Suprapubic skin (tissue), 4 donors: ENCODE data around the gene LPP. TPM values are rescaled to one million over a fixed set of nuclear protein-coding genes. Genes with fewer than 3 reads are reported as not detected.

ENCODE experiments used
- DNase-seq, 2 donors: peaks; one replicate each; pipeline ENCODE4 v3.0.0-alpha.2; 2019; ENCODE audit warnings: low spot score in 2 of 2
- H3K27ac ChIP-seq: fragments of 200-600 bp; sonication (generic); one replicate; pipeline ENCODE4 v1.5.1; 2019
- H3K27me3 ChIP-seq: fragments of 200-600 bp; sonication (generic); one replicate; pipeline ENCODE4 v1.5.1; 2019
- H3K36me3 ChIP-seq: fragments of 200-600 bp; sonication (generic); one replicate; pipeline ENCODE4 v1.5.1; 2019
- H3K4me1 ChIP-seq: fragments of 200-600 bp; sonication (generic); one replicate; pipeline ENCODE4 v1.5.1; 2019
- H3K4me3 ChIP-seq: fragments of 200-600 bp; sonication (generic); one replicate; pipeline ENCODE4 v1.5.1; 2019; ENCODE audit warnings: mild to moderate bottlenecking
- H3K9me3 ChIP-seq: fragments of 200-600 bp; sonication (generic); one replicate; pipeline ENCODE4 v1.5.1; 2019
- EP300 ChIP-seq: sonication (generic); formaldehyde crosslinking; IDR thresholded peaks from one replicate; pipeline ENCODE4 v1.6.1; 2017; ENCODE audit warnings: antibody characterized with exemption
- POLR2A ChIP-seq, 2 donors: fragments of 450-650 bp; IDR thresholded peaks; one replicate each; pipeline ENCODE4 v1.6.1; 2017; ENCODE audit warnings: antibody characterized with exemption in 2 of 2, mild to moderate bottlenecking in 2 of 2, moderate library complexity in 2 of 2
- POLR2AphosphoS5 ChIP-seq, 3 donors: sonication (generic); formaldehyde crosslinking; IDR thresholded peaks; one replicate each; pipeline ENCODE4 v1.6.1; 2017; ENCODE audit warnings: antibody characterized with exemption in 3 of 3
- WGBS: methylation state at CpG from one replicate; pipeline ENCODE4 v1.1.5; 2018; 5-methylcytosine and 5-hydroxymethylcytosine counted together
- total RNA-seq, 4 donors: library from RNA; depleted of rRNA; stranded (reverse); fragments of >200 nt; gene quantifications; one replicate each; pipeline ENCODE4 v1.1.0, GENCODE V29; 2016
- TF ChIP-seq, protein P1 (sequence below), 2 donors: fragments of 200-600 bp in 1 of 2; fragments of 450-650 bp in 1 of 2; sonication (generic) in 1 of 2; IDR thresholded peaks; one replicate each; pipeline ENCODE4 v1.5.1; 2016 to 2019; ENCODE audit warnings: antibody characterized with exemption in 2 of 2, mild to moderate bottlenecking in 1 of 2, moderate library complexity in 1 of 2

The LPP gene
- total RNA-seq, 4 donors from 2014 or later, result 56.8 to 127 (median 84.2) TPM

DNA sequence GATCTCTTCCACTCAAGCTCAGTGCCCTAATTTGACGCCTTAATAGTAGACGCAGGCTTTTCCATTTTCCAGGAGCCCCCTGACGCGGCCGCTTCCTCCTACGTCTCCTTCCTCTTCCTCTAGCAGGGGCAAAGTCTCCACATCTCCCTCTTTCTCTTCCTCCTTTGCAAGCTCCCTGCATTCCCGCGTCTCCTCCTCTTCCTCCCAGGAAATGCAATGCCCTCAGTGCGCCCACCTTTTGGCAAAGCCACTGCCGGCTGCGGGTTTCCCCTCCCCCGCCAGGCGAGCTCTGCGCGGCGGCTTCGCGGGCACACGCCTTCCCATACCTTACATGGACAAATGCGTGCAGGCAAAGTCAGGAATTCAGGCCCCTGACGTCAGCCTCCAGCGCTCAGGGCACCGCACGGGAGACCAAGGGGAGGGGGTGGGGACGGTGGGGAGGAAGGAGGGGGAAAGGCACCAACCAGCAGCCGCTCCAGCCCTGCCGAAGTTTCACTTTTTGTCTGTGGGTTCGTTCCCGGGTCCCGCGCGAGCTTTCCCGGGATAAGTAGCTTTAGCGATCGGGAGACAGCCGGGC lies 432 bp upstream of the LPP start:
- TF ChIP-seq POLR2A (IDR thresholded peaks at IDR 0.05) (no peak), POLR2AphosphoS5 (IDR thresholded peaks at IDR 0.05) (peak in 1 of 3 donors; percentile 48), EP300 (peak; percentile 86)
- TF ChIP-seq, protein P1, sequence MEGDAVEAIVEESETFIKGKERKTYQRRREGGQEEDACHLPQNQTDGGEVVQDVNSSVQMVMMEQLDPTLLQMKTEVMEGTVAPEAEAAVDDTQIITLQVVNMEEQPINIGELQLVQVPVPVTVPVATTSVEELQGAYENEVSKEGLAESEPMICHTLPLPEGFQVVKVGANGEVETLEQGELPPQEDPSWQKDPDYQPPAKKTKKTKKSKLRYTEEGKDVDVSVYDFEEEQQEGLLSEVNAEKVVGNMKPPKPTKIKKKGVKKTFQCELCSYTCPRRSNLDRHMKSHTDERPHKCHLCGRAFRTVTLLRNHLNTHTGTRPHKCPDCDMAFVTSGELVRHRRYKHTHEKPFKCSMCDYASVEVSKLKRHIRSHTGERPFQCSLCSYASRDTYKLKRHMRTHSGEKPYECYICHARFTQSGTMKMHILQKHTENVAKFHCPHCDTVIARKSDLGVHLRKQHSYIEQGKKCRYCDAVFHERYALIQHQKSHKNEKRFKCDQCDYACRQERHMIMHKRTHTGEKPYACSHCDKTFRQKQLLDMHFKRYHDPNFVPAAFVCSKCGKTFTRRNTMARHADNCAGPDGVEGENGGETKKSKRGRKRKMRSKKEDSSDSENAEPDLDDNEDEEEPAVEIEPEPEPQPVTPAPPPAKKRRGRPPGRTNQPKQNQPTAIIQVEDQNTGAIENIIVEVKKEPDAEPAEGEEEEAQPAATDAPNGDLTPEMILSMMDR (IDR thresholded peaks at IDR 0.05), result no peak
- peak overlapping the region; percentile 79 for H3K4me3 ChIP-seq
- H3K9me3 ChIP-seq, result no peaks in the 10 kb centered on the region
- 0% methylated on average over 22 of the region's 36 CpGs for WGBS
- H3K27ac ChIP-seq, result peak overlapping the region; percentile 95
- DNase-seq, result peak; percentile 87 to 90
- peaks cover 54% of the 10 kb centered on the region for H3K4me1 ChIP-seq
- H3K27me3 ChIP-seq, result no peaks in the 10 kb centered on the region
- H3K36me3 ChIP-seq, result no peaks in the 10 kb centered on the region

DNA sequence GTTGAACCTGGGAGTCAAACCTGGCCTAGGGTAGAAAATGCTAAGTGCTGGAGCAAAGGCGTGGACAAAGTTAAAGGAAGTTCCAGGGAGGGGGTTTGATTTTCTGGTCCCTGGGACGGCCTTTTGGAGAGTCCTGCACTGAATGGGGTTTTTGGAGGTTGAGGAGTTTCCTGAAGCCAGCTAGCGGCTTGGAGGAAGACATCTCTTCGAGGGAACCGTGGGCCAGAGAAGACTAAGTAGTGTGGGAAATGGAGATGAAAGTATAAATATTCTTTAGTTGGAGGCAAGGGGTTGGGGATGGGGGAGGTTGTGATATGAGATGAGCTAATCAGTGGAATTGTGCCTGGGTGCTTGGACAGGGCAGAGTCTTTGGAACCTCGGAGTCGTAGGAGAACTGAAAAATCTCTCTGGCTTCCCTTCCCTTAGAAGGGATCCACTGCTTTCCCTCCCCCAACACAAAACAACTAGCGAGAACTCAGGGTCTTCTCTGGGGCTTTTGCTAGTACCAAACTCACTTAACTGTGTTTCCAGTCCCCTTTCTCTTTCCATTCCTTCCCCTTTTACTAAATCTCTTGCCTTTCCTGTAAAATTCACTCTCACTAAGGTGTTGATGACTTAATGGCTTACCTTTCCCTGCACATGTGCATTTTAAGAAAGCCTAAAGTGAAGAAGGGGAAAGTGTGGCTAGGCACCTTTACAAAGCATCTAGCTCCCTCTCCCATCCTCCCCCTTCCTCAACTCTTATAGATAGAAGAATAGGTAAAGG lies 1.0 kb downstream of the LPP start:
- Histone ChIP-seq H3K4me3 (peak overlapping the region; percentile 79), H3K36me3 (no peaks in the 10 kb centered on the region), H3K27ac (peak overlapping the region; percentile 95), H3K9me3 (no peaks in the 10 kb centered on the region), H3K4me1 (peaks cover 60% of the 10 kb centered on the region), H3K27me3 (no peaks in the 10 kb centered on the region)
- WGBS, result 20% methylated on average over 8 of the region's 8 CpGs
- DNase-seq, result no peak
- no peak for TF ChIP-seq POLR2A (IDR thresholded peaks at IDR 0.05)
- no peak for TF ChIP-seq EP300
- TF ChIP-seq, protein P1 (IDR thresholded peaks at IDR 0.05), result no peak
- TF ChIP-seq POLR2AphosphoS5 (IDR thresholded peaks at IDR 0.05), result no peak

DNA sequence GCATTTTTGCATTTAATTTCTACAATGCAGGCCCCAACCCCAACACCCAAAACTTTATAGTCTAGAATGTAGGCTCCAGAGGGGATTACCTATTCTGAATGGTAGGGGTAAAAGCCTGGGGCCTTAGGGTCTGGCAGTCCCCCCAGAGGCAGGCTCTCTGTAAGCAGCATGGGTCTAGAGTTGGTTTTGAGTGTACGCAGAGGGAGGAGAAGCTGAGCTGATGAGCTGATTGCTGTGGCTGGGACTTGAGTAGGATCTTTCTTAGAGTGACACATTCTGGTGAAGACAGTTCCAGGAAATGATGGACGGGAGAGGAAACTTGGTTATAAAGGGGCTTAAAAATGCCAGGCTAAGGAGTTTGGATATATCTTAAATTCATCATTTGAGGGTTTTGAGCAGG lies 2.1 kb downstream of the LPP start:
- H3K27ac ChIP-seq, result no peak overlapping the region
- TF ChIP-seq POLR2AphosphoS5 (IDR thresholded peaks at IDR 0.05) (no peak), POLR2A (IDR thresholded peaks at IDR 0.05) (no peak), EP300 (no peak)
- TF ChIP-seq, protein P1 (IDR thresholded peaks at IDR 0.05), result no peak
- WGBS, result 53% methylated on average over 2 of the region's 2 CpGs
- H3K4me3 ChIP-seq, result no peak overlapping the region
- no peaks in the 10 kb centered on the region for H3K36me3 ChIP-seq
- DNase-seq, result no peak
- H3K9me3 ChIP-seq, result no peaks in the 10 kb centered on the region
- H3K27me3 ChIP-seq, result no peaks in the 10 kb centered on the region
- peaks cover 57% of the 10 kb centered on the region for H3K4me1 ChIP-seq

DNA sequence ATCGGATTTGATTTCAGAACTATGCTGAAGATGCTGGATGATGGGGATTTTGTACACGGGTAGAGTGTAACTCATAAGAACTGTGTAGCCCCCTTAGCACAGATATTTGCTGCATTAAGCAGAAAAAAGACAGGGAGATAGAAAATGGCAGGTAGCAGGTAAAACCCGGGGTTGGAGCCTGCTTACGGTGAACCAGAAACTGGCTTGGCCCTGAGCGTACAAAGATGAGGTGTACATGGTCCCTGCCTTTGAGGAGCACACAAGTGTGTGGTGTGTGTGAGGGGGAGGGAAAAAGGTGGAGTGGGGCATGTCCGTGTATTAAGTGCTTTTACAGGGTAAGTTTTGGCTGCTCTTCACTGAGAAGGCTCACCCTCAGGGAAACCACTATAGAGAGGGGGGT lies 3.5 kb downstream of the LPP start:
- no peak overlapping the region for H3K4me3 ChIP-seq
- no peaks in the 10 kb centered on the region for H3K9me3 ChIP-seq
- peaks cover 51% of the 10 kb centered on the region for H3K4me1 ChIP-seq
- TF ChIP-seq EP300 (no peak), POLR2A (IDR thresholded peaks at IDR 0.05) (no peak)
- DNase-seq, result no peak
- H3K36me3 ChIP-seq, result no peaks in the 10 kb centered on the region
- no peaks in the 10 kb centered on the region for H3K27me3 ChIP-seq
- no peak overlapping the region for H3K27ac ChIP-seq
- WGBS, result 87% methylated on average over 6 of the region's 6 CpGs

DNA sequence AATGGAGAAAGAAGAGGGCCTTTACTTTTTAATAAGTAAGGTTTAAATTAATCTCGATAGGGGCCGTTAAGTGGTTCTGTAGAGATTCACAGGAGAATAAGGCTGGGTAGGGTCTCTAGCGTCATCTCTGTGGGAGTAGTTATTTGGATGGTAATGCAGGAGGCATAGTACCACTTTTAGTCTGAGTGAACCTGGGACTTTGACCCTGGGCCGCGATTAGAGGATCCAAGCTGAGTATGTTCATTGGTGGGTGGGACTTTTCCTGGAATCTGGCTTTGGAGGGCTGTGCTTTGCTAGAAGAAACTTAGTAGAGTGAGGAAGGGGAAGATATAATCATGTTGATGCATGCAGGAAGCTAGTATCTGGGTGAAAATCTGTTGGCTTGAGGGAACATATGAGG lies 4.0 kb downstream of the LPP start:
- Histone ChIP-seq H3K4me3 (no peak overlapping the region), H3K27ac (no peak overlapping the region), H3K27me3 (no peaks in the 10 kb centered on the region), H3K9me3 (no peaks in the 10 kb centered on the region), H3K4me1 (peaks cover 47% of the 10 kb centered on the region), H3K36me3 (no peaks in the 10 kb centered on the region)
- no peak for DNase-seq
- TF ChIP-seq POLR2A (IDR thresholded peaks at IDR 0.05) (no peak), EP300 (no peak), POLR2AphosphoS5 (IDR thresholded peaks at IDR 0.05) (no peak)
- TF ChIP-seq, protein P1 (IDR thresholded peaks at IDR 0.05), result no peak
- WGBS, result 58% methylated on average over 5 of the region's 5 CpGs
